ENCODE measurements around the gene IL27RA.
A peak's percentile ranks its signal among the peaks of the same experiment; 100 is the strongest.

The IL27RA gene

GRCh38 chr19:14059652-14060155 is 28.1 kb downstream of the IL27RA start:
- no peak overlapping the region for H3K4me3 ChIP-seq (ENCODE audit: low read length)
- peaks cover 16% of the 10 kb centered on the region for H3K27me3 ChIP-seq (ENCODE audit: control insufficient read depth, insufficient read depth, low read length)

GRCh38 chr19:14061081-14061749 is 29.7 kb downstream of the IL27RA start:
- no peaks in the 10 kb centered on the region for H3K4me1 ChIP-seq (ENCODE audit: control insufficient read depth, insufficient read depth, low read length)
- H3K27ac ChIP-seq (ENCODE audit: low read depth, low read length): no peak overlapping the region
- H3K4me3 ChIP-seq (ENCODE audit: low read length): no peak overlapping the region
- no peak overlapping the region for H3K9ac ChIP-seq (ENCODE audit: low read length)
- no peaks in the 10 kb centered on the region for H3K36me3 ChIP-seq (ENCODE audit: control insufficient read depth, insufficient read depth, low read length)
- peaks cover 16% of the 10 kb centered on the region for H3K27me3 ChIP-seq (ENCODE audit: control insufficient read depth, insufficient read depth, low read length)

More at GRCh38 chr19:14059652-14060155, 28.1 kb downstream of the IL27RA start:
- Histone ChIP-seq H3K36me3 (ENCODE audit: control insufficient read depth, insufficient read depth, low read length) (no peaks in the 10 kb centered on the region), H3K4me1 (ENCODE audit: control insufficient read depth, insufficient read depth, low read length) (no peaks in the 10 kb centered on the region), H3K9ac (ENCODE audit: low read length) (no peak overlapping the region), H3K27ac (ENCODE audit: low read depth, low read length) (no peak overlapping the region)

GRCh38 chr19:14061751-14062557 is 30.4 kb downstream of the IL27RA start, which contains the start of gene PALM3:
PALM3 (minus strand) TSS chr19:14062076; CDS start chr19:14061980, 96 bp downstream.
- Histone ChIP-seq H3K9ac (ENCODE audit: low read length) (no peak within 1 kb of the TSS), H3K27ac (ENCODE audit: low read depth, low read length) (no peak within 1 kb of the TSS), H3K4me1 (ENCODE audit: control insufficient read depth, insufficient read depth, low read length) (no peaks in the 10 kb centered on the region), H3K27me3 (ENCODE audit: control insufficient read depth, insufficient read depth, low read length) (peaks cover 16% of the 10 kb centered on the region), H3K36me3 (ENCODE audit: control insufficient read depth, insufficient read depth, low read length) (no peaks in the 10 kb centered on the region), H3K4me3 (ENCODE audit: low read length) (no peak within 1 kb of the TSS)

- no peak overlapping the region for H3K9ac ChIP-seq (ENCODE audit: low read length)
- H3K4me3 ChIP-seq (ENCODE audit: low read length): no peak overlapping the region
- H3K27ac ChIP-seq (ENCODE audit: low read depth, low read length): no peak overlapping the region
- no peaks in the 10 kb centered on the region for H3K4me1 ChIP-seq (ENCODE audit: control insufficient read depth, insufficient read depth, low read length)
- H3K27me3 ChIP-seq (ENCODE audit: control insufficient read depth, insufficient read depth, low read length): peaks cover 16% of the 10 kb centered on the region
- no peaks in the 10 kb centered on the region for H3K36me3 ChIP-seq (ENCODE audit: control insufficient read depth, insufficient read depth, low read length)
Observed at GRCh38 chr19:14062558-14062855, 30.9 kb downstream of the IL27RA start.

- Histone ChIP-seq H3K4me3 (ENCODE audit: low read length) (no peak overlapping the region), H3K9ac (ENCODE audit: low read length) (no peak overlapping the region)
Observed at GRCh38 chr19:14063105-14063504, 31.5 kb downstream of the IL27RA start.

GRCh38 chr19:14066134-14066533 is 34.6 kb downstream of the IL27RA start:
- Histone ChIP-seq H3K4me1 (ENCODE audit: control insufficient read depth, insufficient read depth, low read length) (no peaks in the 10 kb centered on the region), H3K4me3 (ENCODE audit: low read length) (no peak overlapping the region), H3K36me3 (ENCODE audit: control insufficient read depth, insufficient read depth, low read length) (no peaks in the 10 kb centered on the region), H3K9ac (ENCODE audit: low read length) (no peak overlapping the region), H3K27ac (ENCODE audit: low read depth, low read length) (no peak overlapping the region), H3K27me3 (ENCODE audit: control insufficient read depth, insufficient read depth, low read length) (peaks cover 3% of the 10 kb centered on the region)

More at GRCh38 chr19:14063105-14063504, 31.5 kb downstream of the IL27RA start:
- H3K27ac ChIP-seq (ENCODE audit: low read depth, low read length): no peak overlapping the region
- H3K27me3 ChIP-seq (ENCODE audit: control insufficient read depth, insufficient read depth, low read length): peaks cover 16% of the 10 kb centered on the region
- no peaks in the 10 kb centered on the region for H3K4me1 ChIP-seq (ENCODE audit: control insufficient read depth, insufficient read depth, low read length)
- no peaks in the 10 kb centered on the region for H3K36me3 ChIP-seq (ENCODE audit: control insufficient read depth, insufficient read depth, low read length)

GRCh38 chr19:14070268-14071050 is 38.9 kb downstream of the IL27RA start:
- Histone ChIP-seq H3K27ac (ENCODE audit: low read depth, low read length) (no peak overlapping the region), H3K36me3 (ENCODE audit: control insufficient read depth, insufficient read depth, low read length) (no peaks in the 10 kb centered on the region), H3K27me3 (ENCODE audit: control insufficient read depth, insufficient read depth, low read length) (no peaks in the 10 kb centered on the region), H3K9ac (ENCODE audit: low read length) (no peak overlapping the region), H3K4me3 (ENCODE audit: low read length) (no peak overlapping the region), H3K4me1 (ENCODE audit: control insufficient read depth, insufficient read depth, low read length) (peaks cover 8% of the 10 kb centered on the region)

GRCh38 chr19:14072535-14073260 is 41.1 kb downstream of the IL27RA start, which contains the start of gene MISP3:
MISP3 (plus strand) TSS chr19:14072786; CDS start chr19:14073310, 524 bp downstream.
- peak within 1 kb of the TSS; percentile 78 for H3K27ac ChIP-seq (ENCODE audit: low read depth, low read length)
- no peaks in the 10 kb centered on the region for H3K27me3 ChIP-seq (ENCODE audit: control insufficient read depth, insufficient read depth, low read length)
- peaks cover 8% of the 10 kb centered on the region for H3K4me1 ChIP-seq (ENCODE audit: control insufficient read depth, insufficient read depth, low read length)
- peak within 1 kb of the TSS; percentile 81 for H3K9ac ChIP-seq (ENCODE audit: low read length)
- H3K36me3 ChIP-seq (ENCODE audit: control insufficient read depth, insufficient read depth, low read length): no peaks in the 10 kb centered on the region
- H3K4me3 ChIP-seq (ENCODE audit: low read length): peak within 1 kb of the TSS; percentile 95

GRCh38 chr19:14073261-14073924 is 41.8 kb downstream of the IL27RA start:
- Histone ChIP-seq H3K9ac (ENCODE audit: low read length) (peak overlapping the region; percentile 76), H3K27me3 (ENCODE audit: control insufficient read depth, insufficient read depth, low read length) (no peaks in the 10 kb centered on the region), H3K27ac (ENCODE audit: low read depth, low read length) (peak overlapping the region; percentile 78), H3K4me3 (ENCODE audit: low read length) (peak overlapping the region; percentile 95), H3K36me3 (ENCODE audit: control insufficient read depth, insufficient read depth, low read length) (no peaks in the 10 kb centered on the region), H3K4me1 (ENCODE audit: control insufficient read depth, insufficient read depth, low read length) (peaks cover 8% of the 10 kb centered on the region)

- Histone ChIP-seq H3K27ac (ENCODE audit: low read depth, low read length) (peak overlapping the region; percentile 78), H3K27me3 (ENCODE audit: control insufficient read depth, insufficient read depth, low read length) (no peaks in the 10 kb centered on the region), H3K36me3 (ENCODE audit: control insufficient read depth, insufficient read depth, low read length) (no peaks in the 10 kb centered on the region), H3K9ac (ENCODE audit: low read length) (peak overlapping the region; percentile 76), H3K4me3 (ENCODE audit: low read length) (peak overlapping the region; percentile 95), H3K4me1 (ENCODE audit: control insufficient read depth, insufficient read depth, low read length) (peaks cover 8% of the 10 kb centered on the region)
Observed at GRCh38 chr19:14073925-14074838, 42.6 kb downstream of the IL27RA start.

Data from rectal smooth muscle tissue (tissue), 1 donor.